Uterus (tissue), 4 donors: ENCODE data around the gene GSE1. TPM values are rescaled to one million over a fixed set of nuclear protein-coding genes. Genes with fewer than 3 reads are reported as not detected.

ENCODE experiments used
- DNase-seq, 2 donors: peaks; one replicate each; pipeline ENCODE4 v3.0.0-alpha.2; 2019 to 2020
- H3K27ac ChIP-seq, 2 donors: fragments of 200-600 bp; sonication (generic); 1 replicate in 1 of 2; 2 replicates in 1 of 2; pipeline ENCODE4 v1.5.1; 2016 to 2018
- H3K27me3 ChIP-seq, 2 donors: fragments of 200-600 bp; sonication (generic); one replicate each; pipeline ENCODE4 v1.5.1; 2018 to 2019; ENCODE audit warnings: control low read depth in 1 of 2
- H3K36me3 ChIP-seq, 2 donors: fragments of 200-600 bp; sonication (generic); one replicate each; pipeline ENCODE4 v1.5.1; 2019; ENCODE audit warnings: control low read depth in 1 of 2
- H3K4me1 ChIP-seq, 2 donors: fragments of 200-600 bp; sonication (generic); one replicate each; pipeline ENCODE4 v1.5.1; 2018 to 2019; ENCODE audit warnings: control low read depth in 1 of 2
- H3K4me3 ChIP-seq, 2 donors: fragments of 200-600 bp; sonication (generic); 1 replicate in 1 of 2; 2 replicates in 1 of 2; pipeline ENCODE4 v1.5.1; 2018 to 2019; ENCODE audit warnings: mild to moderate bottlenecking in 1 of 2
- H3K9me3 ChIP-seq, 2 donors: fragments of 200-600 bp; sonication (generic); one replicate each; pipeline ENCODE4 v1.5.1; 2019; ENCODE audit warnings: control low read depth in 1 of 2
- CTCF ChIP-seq, 4 experiments: fragments of 200-600 bp in 2 of 4; fragments of 450-650 bp in 2 of 4; sonication (generic) in 2 of 4; IDR thresholded peaks; one replicate each; pipeline ENCODE4 v1.5.1; 2016 to 2019; ENCODE audit warnings: antibody characterized with exemption in 4 of 4, mild to moderate bottlenecking in 2 of 4, moderate library complexity in 1 of 4
- POLR2A ChIP-seq, 2 donors: fragments of 450-650 bp; IDR thresholded peaks; one replicate each; pipeline ENCODE4 v1.6.1; 2016; ENCODE audit warnings: antibody characterized with exemption in 2 of 2, mild to moderate bottlenecking in 1 of 2, moderate library complexity in 1 of 2
- intact Hi-C: fragments of 100-400 bp; cut with DNase I; formaldehyde crosslinking; loops from one replicate; pipeline ENCODE4 v1.15.1; 2023; ENCODE audit warnings: low total_unique reads
- total RNA-seq, 4 donors: library from RNA; depleted of rRNA in 3 of 4; stranded (reverse); fragments of >200 nt in 3 of 4; gene quantifications; one replicate each; pipeline versions ENCODE4 v1.1.0 to v1.2.4, GENCODE V29; 2014 to 2023
- donor health status: DM: yes; HTN: yes; CAD: no.

Gene GSE1
- total RNA-seq, 4 donors from 2014 or later = 32.6 to 128 (median 73.9) TPM

DNA sequence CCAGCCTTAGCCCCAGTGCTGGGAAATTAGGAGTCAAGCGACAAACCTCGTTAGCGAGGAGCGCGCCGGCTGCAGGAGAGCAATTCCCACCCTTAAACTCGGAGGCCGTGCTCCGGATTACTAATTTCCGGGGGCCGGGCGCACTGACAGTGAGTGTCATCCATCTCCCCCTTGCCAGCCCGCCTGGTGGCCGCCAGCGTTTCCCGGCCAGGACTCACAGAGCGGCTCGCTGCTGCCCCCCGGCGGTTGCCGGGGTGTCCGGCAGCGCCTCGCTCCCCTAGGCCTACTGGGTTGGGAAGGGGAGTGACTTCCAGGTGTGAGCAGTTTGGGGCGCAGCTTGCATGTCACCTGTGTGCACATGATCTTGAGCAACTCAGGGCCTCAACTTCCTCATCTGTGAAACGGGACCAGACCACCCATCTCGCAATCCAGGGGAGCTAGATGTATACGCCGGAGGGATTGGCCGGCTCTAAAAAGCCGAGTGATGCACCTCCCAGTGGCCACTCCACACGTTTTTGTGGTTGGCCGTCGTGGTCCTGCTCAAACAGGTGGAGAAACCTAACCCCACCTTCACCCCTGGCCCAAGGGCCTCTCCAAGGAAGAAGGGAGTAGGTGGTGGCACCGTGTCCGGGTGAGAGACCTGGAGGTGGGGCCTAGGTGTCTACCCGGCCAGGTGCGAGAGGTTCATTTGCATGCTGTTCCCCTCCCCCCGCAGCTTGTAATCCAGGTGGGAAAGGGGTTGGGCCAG lies 2.5 kb upstream of the GSE1 start:
- Histone ChIP-seq H3K36me3 (no peaks in the 10 kb centered on the region), H3K9me3 (no peaks in the 10 kb centered on the region), H3K4me1 (peaks cover 1 to 44% of the 10 kb centered on the region in 2 donors), H3K4me3 (peak overlapping the region; percentile 50 to 53), H3K27me3 (no peaks in the 10 kb centered on the region), H3K27ac (peak overlapping the region; percentile 64 to 80)
- DNase-seq = peak; percentile 84 to 89
- intact Hi-C loops = loop anchor here (2.0 to 10.0 kb wide), 2 partner anchors 190 to 216 kb away; no protein-coding TSS in a partner anchor
- no peak for TF ChIP-seq POLR2A (IDR thresholded peaks at IDR 0.05)
- TF ChIP-seq CTCF (IDR thresholded peaks at IDR 0.05) = peak; percentile 98 to 99 (median 98)

DNA sequence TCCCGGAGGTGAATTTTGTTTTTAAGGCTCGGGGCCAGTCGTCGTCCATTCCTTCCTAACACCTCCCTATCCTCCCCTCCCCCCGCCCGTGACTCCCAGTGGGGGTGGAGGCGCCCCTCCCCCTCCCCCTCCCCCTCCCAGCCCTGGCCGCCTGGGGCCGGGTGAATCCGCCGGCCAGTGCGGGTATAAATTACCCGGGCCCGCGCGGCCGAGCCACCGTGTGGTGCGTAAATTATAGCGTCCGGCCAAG lies 2.0 kb upstream of the GSE1 start:
- TF ChIP-seq POLR2A (IDR thresholded peaks at IDR 0.05) = no peak
- no peak for TF ChIP-seq CTCF (IDR thresholded peaks at IDR 0.05)
- Histone ChIP-seq H3K27me3 (no peaks in the 10 kb centered on the region), H3K4me3 (peak overlapping the region; percentile 50 to 53), H3K4me1 (peaks cover 4 to 49% of the 10 kb centered on the region in 2 donors), H3K9me3 (no peaks in the 10 kb centered on the region), H3K36me3 (no peaks in the 10 kb centered on the region), H3K27ac (peak overlapping the region; percentile 64 to 80)
- DNase-seq = no peak
- intact Hi-C loops = loop anchor here (2.0 to 10.0 kb wide), 2 partner anchors 190 to 216 kb away; no protein-coding TSS in a partner anchor

- H3K4me3 ChIP-seq = peak overlapping the region; percentile 50 to 53
- TF ChIP-seq CTCF (IDR thresholded peaks at IDR 0.05) = peak in 1 of 4 experiments; percentile 11
- peak in 1 of 2 donors; percentile 47 for TF ChIP-seq POLR2A (IDR thresholded peaks at IDR 0.05)
- H3K4me1 ChIP-seq = peaks cover 4 to 54% of the 10 kb centered on the region in 2 donors
- H3K27me3 ChIP-seq = no peaks in the 10 kb centered on the region
- no peaks in the 10 kb centered on the region for H3K36me3 ChIP-seq
- intact Hi-C loops = loop anchor here (2.0 to 10.0 kb wide), 2 partner anchors 191 to 217 kb away; no protein-coding TSS in a partner anchor
- no peaks in the 10 kb centered on the region for H3K9me3 ChIP-seq
- H3K27ac ChIP-seq = peak overlapping the region; percentile 64 to 80
- DNase-seq = peak; percentile 76 to 81
These were observed 1.5 kb upstream of the GSE1 start for GRCh38 chr16:85611444-85612190.

- no peaks in the 10 kb centered on the region for H3K27me3 ChIP-seq
- peak overlapping the region; percentile 64 to 80 for H3K27ac ChIP-seq
- peak overlapping the region; percentile 50 to 53 for H3K4me3 ChIP-seq
- peak; percentile 64 for DNase-seq
- TF ChIP-seq CTCF (IDR thresholded peaks at IDR 0.05) (no peak), POLR2A (IDR thresholded peaks at IDR 0.05) (no peak)
- intact Hi-C loops = loop anchor here (10.0 kb wide), 1 partner anchor 217 kb away; no protein-coding TSS in a partner anchor
- peaks cover 4 to 51% of the 10 kb centered on the region in 2 donors for H3K4me1 ChIP-seq
- H3K36me3 ChIP-seq = no peaks in the 10 kb centered on the region
- H3K9me3 ChIP-seq = no peaks in the 10 kb centered on the region
These were observed 826 bp upstream of the GSE1 start for GRCh38 chr16:85612191-85612800.
